Effector memory CD4-positive, alpha-beta T cell (primary cell): ENCODE data around the gene GRIN2C.
"Not testable (repeated sequence)": the region's sequence is repeated elsewhere in the genome, so short reads cannot be mapped to it uniquely, and the experiment has no call there.

Experiments
- DNase-seq, 3 donors: peaks; one replicate each; pipeline ENCODE4 v3.0.0-alpha.2; 2020
- H3K27ac ChIP-seq: 2 replicates; pipeline ENCODE4 v1.7.0; 2013; ENCODE audit warnings: mild to moderate bottlenecking, low read length, moderate library complexity; ENCODE audit not compliant: insufficient read depth, poor library complexity, severe bottlenecking
- H3K27me3 ChIP-seq: replicated peaks from 2 replicates; pipeline ENCODE4 v1.7.0; 2013; ENCODE audit warnings: mild to moderate bottlenecking, low read length; ENCODE audit not compliant: insufficient read depth, control insufficient read depth, poor library complexity, severe bottlenecking
- H3K36me3 ChIP-seq: 2 replicates; pipeline ENCODE4 v1.7.0; 2013; ENCODE audit warnings: mild to moderate bottlenecking, low read length, moderate library complexity; ENCODE audit not compliant: control insufficient read depth, insufficient read depth
- H3K4me1 ChIP-seq: 2 replicates; pipeline ENCODE4 v1.7.0; 2013; ENCODE audit warnings: low read length, mild to moderate bottlenecking; ENCODE audit not compliant: control insufficient read depth, insufficient read depth, poor library complexity, severe bottlenecking
- H3K4me3 ChIP-seq: 2 replicates; pipeline ENCODE4 v1.7.0; 2013; ENCODE audit warnings: low read length, low read depth, mild to moderate bottlenecking; ENCODE audit not compliant: insufficient read depth, poor library complexity, severe bottlenecking
- H3K9me3 ChIP-seq: 2 replicates; pipeline ENCODE4 v1.7.0; 2013; ENCODE audit warnings: mild to moderate bottlenecking, low read length, moderate library complexity; ENCODE audit not compliant: control insufficient read depth
- total RNA-seq, 3 donors: gene quantifications; one replicate each; lab custom pipeline; 2026; lab: John Stamatoyannopoulos, UW

GRIN2C gene
- 0 to 0.39 (median 0.35) reads per million in 3 donors for total RNA-seq

- Histone ChIP-seq H3K36me3 (no peaks in the 10 kb centered on the region), H3K27ac (no peak within 1 kb of the TSS), H3K9me3 (no peaks in the 10 kb centered on the region), H3K27me3 (peaks cover 33% of the 10 kb centered on the region), H3K4me1 (peaks cover 28% of the 10 kb centered on the region), H3K4me3 (peak within 1 kb of the TSS; percentile 37)
- no peak for DNase-seq
Measured at GRCh38 chr17:74859459-74860228, at the start of gene GRIN2C. Gene GRIN2C, minus strand, starts transcription at chr17:74859885. Its CDS starts 4,793 bp downstream, at chr17:74855092.

- not testable (repeated sequence) for H3K27me3 ChIP-seq, H3K9me3 ChIP-seq, H3K4me1 ChIP-seq, H3K27ac ChIP-seq, H3K4me3 ChIP-seq, H3K36me3 ChIP-seq, DNase-seq
Measured at GRCh38 chr17:74909097-74909496, 49.4 kb upstream of the GRIN2C start.

GRCh38 chr17:74907012-74907411 lies 47.3 kb upstream of the GRIN2C start:
- Histone ChIP-seq H3K27ac (no peak overlapping the region), H3K9me3 (no peaks in the 10 kb centered on the region), H3K36me3 (no peaks in the 10 kb centered on the region), H3K4me3 (no peak overlapping the region), H3K27me3 (no peaks in the 10 kb centered on the region), H3K4me1 (no peaks in the 10 kb centered on the region)
- no peak for DNase-seq

GRCh38 chr17:74906214-74906793 lies 46.6 kb upstream of the GRIN2C start:
- not testable (repeated sequence) for H3K4me1 ChIP-seq, DNase-seq, H3K27ac ChIP-seq, H3K9me3 ChIP-seq, H3K4me3 ChIP-seq, H3K27me3 ChIP-seq, H3K36me3 ChIP-seq

GRCh38 chr17:74904687-74905409 lies 45.2 kb upstream of the GRIN2C start:
- DNase-seq, result no peak
- no peak overlapping the region for H3K27ac ChIP-seq
- no peaks in the 10 kb centered on the region for H3K36me3 ChIP-seq
- H3K9me3 ChIP-seq, result no peaks in the 10 kb centered on the region
- H3K4me1 ChIP-seq, result no peaks in the 10 kb centered on the region
- no peaks in the 10 kb centered on the region for H3K27me3 ChIP-seq
- H3K4me3 ChIP-seq, result no peak overlapping the region

GRCh38 chr17:74903671-74904070 lies 44.0 kb upstream of the GRIN2C start:
- H3K27me3 ChIP-seq, result no peaks in the 10 kb centered on the region
- DNase-seq, result no peak
- no peaks in the 10 kb centered on the region for H3K4me1 ChIP-seq
- no peak overlapping the region for H3K27ac ChIP-seq
- no peaks in the 10 kb centered on the region for H3K36me3 ChIP-seq
- H3K4me3 ChIP-seq, result no peak overlapping the region
- no peaks in the 10 kb centered on the region for H3K9me3 ChIP-seq

- Histone ChIP-seq H3K27ac (no peak overlapping the region), H3K4me1 (no peaks in the 10 kb centered on the region), H3K4me3 (no peak overlapping the region), H3K9me3 (no peaks in the 10 kb centered on the region), H3K27me3 (no peaks in the 10 kb centered on the region), H3K36me3 (no peaks in the 10 kb centered on the region)
- no peak for DNase-seq
Measured at GRCh38 chr17:74903034-74903433, 43.3 kb upstream of the GRIN2C start.

- Histone ChIP-seq H3K4me3 (no peak overlapping the region), H3K9me3 (no peaks in the 10 kb centered on the region), H3K27me3 (no peaks in the 10 kb centered on the region), H3K4me1 (no peaks in the 10 kb centered on the region), H3K36me3 (no peaks in the 10 kb centered on the region), H3K27ac (no peak overlapping the region)
- DNase-seq, result no peak
Measured at GRCh38 chr17:74901353-74902135, 41.9 kb upstream of the GRIN2C start.

- H3K27ac ChIP-seq, result no peak overlapping the region
- no peaks in the 10 kb centered on the region for H3K27me3 ChIP-seq
- no peaks in the 10 kb centered on the region for H3K4me1 ChIP-seq
- H3K36me3 ChIP-seq, result no peaks in the 10 kb centered on the region
- no peak overlapping the region for H3K4me3 ChIP-seq
- no peak for DNase-seq
- no peaks in the 10 kb centered on the region for H3K9me3 ChIP-seq
Measured at GRCh38 chr17:74900208-74900607, 40.5 kb upstream of the GRIN2C start.
